NCI-H2196 treated with DMSO at 0.1 percent for 48 hours (cell line): ENCODE measurements around the gene MFSD6.

Experiments used
- DNase-seq: peaks from one replicate; lab custom pipeline; 2025; ENCODE audit not compliant: unreplicated experiment; lab: John Stamatoyannopoulos, UW

Gene MFSD6

DNA sequence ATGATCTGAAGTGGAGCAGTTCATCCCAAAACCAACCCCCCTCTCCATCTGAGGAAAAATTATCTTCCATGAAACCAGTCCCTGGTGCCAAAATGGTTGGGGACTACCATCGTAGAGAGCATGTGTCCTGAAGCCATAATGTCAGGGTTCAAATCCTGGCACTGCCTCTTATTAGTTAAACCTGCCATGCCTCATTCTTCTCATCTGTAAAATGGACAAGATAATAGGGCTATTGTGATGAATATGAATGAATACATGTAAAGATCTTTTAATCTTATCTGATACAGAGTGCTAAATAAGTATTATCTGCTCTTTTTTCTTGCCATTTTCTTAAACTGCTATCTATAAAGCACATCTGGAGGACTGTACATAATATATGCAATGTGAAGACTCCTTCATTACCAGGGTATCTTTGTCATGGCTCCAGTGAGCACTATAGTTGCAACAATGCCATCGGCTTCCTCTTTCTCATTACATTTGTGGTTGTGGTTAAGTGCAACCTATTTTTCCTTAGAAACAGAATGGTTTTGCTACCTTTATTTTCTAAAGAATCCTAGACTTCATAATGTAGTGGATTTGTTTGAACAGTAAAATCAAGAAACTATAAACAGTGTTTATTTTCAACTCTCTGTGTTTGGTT is 27.0 kb downstream of the MFSD6 start:
- no peak for DNase-seq

DNA sequence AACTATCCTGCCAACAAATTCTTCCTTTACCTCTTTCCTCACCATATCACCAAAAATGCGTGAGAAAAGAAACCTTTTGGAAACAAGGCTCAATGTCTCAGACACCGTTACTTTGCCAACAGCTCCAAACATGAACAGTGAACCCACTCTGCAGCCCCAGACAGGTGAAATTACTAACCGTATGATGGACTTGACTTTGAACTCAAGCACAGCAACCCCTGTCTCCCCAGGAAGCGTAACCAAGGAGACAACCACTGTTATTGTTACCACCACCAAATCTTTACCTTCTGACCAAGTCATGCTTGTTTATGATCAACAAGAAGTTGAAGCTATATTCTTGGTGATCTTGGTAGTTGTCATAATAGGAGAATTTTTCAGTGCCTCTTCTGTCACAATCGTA is 28.4 kb downstream of the MFSD6 start:
- DNase-seq = no peak

DNA sequence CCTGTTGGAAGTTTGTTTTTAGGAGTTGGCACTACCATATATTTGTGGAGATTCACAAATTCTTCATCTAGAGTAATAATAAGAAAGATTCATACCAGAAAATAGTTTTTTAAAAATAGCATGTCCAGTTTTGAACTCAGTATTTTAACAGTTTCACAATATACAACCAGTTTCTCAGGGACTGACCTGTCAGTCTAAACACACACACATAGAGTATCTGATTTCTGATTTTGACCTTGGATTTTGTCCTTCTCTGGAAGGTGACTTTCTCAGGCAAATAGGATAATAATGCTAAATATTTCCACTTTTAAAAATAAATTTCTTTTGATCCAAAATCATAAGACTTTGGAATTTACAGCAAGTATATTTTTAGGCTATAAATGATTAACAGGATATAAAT is 32.0 kb downstream of the MFSD6 start:
- no peak for DNase-seq

DNA sequence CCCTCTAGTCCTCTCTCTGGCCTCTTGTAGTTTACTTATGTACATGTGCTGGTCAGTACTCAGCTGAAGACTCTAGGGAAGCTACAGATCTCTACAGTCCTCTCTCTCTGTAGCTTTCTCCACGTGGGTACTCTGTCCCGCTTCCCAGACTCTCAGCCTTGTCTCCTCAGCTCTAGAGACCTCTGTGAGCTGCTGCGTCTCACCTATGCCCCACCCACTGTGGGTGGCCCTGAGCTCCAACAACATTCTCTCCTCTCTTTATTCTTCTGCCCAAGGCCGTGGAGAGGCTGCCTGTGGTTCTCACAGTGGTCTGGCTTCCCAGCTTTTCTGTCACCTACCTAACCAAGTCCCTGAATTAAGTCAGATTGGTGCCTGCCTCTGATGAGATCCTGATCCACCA is 33.4 kb downstream of the MFSD6 start:
- DNase-seq = no peak

DNA sequence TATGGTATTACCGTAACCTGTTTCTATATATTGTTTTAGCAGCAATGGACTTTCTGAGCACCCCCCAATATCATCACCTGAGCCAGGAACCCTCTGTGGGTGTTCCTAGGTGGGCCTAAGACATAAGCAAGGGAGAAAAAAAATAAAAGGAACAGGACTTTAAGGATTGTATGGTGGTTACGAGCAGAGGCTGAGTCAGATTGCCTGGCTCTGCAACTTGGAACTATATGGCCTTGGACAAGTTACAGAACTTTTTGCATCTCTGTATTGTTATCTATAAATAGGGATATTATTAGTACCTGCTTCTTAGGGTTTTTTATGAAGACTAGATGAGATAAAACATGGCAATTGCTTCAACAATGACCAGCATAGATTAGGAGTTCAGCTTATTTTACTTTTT is 34.9 kb downstream of the MFSD6 start:
- DNase-seq = no peak

DNA sequence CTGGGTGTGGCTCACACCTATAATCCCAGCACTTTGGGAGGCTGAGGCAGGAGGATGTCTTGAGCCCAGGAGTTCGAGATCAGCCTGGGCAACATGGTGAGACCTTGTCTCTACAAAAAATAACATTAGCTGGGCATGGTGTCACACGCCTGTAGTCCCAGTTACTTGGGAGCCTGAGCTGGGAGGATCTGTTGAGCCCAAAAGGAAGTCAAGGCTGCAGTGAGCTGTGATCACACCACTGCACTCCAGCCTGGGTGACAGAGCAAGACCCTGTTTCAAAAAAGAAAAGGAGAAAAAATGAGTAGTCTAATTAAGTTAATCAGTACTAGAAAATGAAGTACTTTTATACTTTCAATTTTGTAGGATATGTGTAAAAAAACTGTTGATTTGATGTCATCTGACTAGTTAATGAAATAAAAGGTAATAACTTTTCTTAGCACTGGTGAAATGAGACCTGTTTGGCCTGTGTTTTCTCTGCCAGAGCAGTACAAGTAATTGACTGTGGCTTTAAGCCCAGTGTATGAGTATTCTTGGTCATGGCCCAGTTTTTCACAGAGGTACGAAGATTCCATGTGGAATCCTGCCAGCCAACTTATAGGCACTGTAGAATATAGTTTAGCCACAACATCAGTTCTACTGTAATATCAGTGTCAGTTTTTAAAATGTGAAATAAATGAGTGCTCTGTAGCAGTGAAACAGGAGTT is 35.8 kb downstream of the MFSD6 start:
- DNase-seq = no peak

DNA sequence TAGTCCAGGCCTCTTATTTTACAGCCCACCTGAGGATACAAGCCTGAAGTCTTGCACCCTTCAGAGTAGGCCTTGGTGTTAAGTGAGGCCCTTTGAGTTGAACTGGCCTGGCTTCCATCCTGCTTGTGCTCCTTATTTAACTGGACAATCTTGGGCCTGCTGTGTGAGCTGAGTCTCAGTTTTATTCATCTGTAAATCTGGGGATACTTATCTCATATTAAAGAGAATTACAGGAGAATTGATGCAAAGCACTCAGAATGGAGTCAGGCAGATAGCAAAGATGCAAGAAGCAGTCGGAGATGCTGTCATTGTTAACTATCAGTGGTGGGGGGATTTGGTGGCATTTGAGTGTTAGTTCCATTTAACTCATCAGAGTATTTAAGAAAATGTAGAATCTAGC is 36.8 kb downstream of the MFSD6 start:
- DNase-seq = no peak

DNA sequence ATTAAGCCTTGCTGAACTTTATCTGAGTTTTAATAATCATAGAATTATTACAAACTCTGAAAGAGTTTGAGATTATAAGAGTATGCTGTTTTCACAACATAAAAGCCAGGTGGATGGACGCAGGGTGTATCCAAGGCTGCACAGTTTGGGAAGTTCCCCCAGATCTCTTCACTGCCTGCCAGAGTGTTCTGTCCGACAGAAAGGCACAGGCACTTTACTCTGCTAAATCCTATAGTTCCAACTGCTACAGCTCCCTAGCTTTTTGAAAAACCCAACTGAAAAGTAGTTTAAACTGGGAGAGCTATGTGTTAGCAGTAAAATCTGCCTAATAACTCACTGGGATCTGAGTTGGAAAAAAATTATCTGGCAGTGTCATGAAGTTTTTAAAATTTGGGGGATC is 38.0 kb downstream of the MFSD6 start:
- DNase-seq = no peak

DNA sequence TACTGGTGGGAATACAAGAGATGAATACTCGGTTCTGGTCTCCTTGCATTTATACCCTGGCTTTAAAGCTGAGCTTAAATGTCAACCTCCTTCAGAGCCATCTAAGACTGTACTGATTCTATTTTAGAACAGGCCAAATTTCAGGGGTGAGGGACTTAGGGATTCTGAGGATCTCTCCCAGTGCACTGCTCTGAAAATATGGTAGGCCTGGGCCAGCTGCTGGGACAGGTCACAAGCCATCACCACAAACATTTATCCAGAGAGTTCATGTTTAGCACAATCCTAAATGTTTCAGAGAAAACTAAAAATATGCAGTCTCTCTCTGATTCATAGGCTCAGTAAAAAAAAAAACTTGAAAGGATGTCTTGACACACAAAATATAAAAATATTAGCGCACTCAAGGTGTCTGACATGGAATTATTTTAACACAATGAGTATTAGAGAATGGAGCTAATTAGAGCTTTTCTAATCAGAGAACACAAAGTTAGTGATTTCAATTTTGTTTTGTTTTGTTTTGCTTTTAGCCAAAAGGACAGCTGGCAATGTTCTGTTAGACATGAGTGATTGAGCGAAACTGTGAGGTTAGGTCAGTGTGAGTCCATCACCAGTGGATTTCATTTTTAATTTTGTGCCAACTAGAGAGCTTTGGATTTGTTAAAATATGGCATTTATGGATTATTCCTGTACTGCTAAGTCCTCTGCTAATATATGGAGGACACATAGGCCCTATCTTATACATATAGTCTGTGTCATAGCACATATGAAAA is 38.8 kb downstream of the MFSD6 start:
- no peak for DNase-seq

DNA sequence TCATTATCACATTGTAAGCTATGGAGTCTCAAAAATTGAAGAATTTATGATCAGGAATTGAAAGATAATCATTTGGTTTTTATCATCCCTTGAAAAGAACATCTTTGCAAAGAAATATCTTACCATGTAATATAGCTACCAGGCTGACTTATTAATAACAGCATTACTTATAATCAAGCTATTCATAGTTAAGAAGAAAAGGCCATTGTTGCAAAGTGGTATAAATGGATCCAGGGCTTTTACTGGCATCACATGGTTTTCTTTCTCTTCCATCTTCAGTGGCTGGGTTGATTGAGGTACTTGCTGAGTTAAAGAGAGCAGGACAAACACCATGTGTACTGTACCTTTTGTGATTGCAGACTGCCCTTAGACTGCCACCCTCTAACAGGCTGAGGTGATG is 39.6 kb downstream of the MFSD6 start:
- DNase-seq = no peak

DNA sequence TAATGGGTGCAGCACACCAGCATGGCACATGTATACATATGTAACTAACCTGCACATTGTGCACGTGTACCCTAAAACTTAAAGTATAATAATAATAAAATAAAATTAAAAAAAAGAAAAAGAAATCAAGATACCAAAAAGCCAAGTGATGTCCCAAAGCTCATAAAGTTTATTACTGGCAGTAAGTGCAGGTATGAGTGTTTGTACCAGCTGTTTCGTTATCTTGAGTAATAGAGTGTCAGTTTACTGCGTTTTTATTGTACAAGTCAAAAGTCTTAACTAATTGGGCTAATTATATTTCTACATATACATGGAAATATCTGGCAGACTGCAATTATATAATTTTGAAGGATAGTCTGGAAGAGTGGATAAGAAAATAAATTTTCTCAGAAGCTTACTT is 41.8 kb downstream of the MFSD6 start:
- DNase-seq = no peak

DNA sequence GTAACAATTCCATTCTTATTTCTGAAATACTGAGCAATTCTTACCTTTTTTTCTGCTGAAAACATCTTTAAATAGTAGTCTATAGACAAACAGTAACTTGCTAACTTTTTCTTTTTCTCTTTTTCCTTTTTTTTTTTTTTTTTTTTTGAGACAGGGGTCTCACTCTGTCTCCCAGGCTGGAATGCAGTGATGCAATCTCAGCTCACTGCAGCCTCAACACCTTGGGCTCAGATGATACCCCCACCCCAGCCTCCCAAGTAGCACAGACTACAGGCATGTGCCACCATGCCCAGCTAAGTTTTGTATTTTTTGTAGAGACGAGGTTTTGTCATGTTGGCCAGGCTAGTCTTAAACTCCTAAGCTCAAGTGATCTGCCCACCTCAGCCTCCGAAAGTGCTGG is 42.2 kb downstream of the MFSD6 start:
- no peak for DNase-seq

DNA sequence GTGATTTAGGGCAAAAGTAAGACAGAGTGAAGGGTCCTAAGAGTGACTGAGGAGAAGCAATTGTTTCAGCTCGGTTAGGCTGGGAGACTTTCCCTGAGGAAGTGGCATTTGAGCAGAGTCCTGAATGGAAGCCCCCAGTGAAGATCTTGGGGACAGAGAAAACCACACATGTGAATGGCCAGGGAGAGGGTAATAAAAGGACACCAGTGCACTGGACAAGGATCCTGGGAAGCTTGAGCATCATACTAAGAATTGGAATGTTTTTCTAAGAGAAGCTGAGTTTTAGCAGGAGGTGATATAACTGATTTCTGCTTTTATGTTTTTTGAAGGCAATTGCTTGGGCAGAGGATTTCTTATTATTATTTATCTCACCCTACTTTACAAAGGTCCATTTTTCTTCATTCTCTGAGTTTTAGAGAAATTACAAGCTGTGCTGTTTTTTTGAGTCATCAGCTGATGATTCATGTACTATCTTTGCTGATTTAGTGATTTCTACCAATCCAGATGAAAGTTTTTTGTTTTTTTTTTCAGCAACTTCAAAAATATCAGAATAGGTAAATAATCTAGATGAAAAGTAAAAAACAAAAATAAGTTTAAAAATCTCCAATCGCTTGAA is 43.5 kb downstream of the MFSD6 start:
- no peak for DNase-seq

DNA sequence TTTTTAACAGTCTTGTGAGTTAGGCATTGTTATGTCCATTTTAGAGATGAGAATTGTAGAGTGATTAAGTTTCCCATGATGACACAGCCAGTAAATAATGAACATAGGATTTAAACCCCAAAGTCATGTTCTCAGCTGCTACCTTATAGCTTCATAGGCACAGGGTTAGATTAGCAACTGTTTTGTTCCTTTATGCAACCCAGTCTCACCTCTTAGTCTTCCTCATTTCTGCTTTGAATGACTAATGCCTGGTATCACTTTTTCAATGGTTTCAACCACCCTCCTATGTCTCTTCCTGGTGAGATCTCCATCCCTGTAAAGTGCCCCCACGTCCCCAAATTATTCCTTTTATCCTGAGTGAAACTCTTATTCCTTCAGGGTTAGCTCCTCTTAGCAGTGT is 44.3 kb downstream of the MFSD6 start:
- no peak for DNase-seq

DNA sequence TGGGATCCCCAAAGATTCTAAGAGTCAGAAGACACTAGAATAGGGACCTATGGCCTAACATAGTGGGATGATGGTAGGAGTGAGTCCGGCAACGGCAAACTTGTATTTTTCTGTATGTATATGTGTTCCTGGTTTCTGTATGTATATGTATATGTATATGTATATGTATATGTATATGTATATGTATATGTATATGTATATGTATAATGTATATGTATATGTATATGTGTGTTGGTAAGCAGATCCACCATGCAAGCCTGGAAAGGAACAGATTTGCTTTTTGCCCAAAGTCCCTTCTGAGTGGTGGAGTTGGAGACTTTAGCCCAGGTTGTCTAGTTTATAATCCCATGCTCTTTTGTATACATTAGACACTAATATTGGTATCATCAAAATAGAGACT is 46.6 kb downstream of the MFSD6 start:
- no peak for DNase-seq

DNA sequence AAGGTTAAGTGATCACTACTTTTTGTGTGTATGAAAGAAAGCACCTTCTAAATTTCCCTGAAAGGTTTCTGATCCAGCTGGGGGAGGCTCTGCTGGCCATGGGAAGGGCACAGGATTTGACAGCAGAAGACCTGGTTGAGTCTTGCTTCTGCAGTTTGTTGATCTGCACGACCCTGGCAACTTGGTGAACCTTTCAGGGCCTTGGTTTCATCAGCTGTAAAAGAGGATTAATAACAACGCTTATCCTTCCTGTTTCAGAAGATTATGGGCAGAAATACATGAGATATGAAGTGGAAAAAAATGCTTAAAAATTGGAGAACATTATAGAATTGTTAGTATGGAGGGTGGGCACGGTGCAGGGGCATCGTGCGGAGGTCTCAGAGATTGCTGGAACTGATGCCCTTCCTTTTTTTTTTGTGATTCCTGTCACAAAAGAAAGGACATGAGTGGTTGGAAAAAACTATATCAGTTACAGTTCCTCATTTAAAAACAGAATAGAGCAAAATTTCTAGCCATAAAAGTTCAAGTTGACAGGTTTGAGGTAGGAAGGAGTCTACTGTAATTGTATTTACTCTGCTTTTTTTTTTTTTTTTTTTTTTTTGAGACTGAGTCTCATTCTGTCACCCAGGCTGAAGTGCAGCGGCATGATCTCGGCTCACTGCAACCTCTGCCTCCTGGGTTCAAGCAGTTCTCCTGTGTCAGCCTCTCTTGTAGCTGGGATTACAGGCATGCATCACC is 47.4 kb downstream of the MFSD6 start:
- DNase-seq = no peak

DNA sequence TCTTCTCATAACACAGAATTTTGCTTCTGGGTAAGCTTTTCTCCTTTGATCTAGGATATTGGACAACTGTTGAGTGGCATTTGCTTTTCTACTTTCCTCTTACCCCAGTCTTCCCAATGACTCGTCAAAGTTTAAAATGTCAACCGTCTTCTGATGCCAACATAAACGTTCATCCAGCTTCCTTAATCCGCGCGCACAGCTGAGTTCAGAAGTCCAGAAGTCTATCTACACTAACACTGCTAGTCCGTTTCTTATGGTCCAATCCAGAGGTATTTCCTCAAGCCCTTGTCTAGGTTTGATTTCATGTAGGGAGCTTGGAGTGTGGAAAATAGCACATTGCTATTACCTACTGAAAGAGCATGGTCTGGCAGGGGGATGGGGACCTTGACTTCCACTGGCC is 48.7 kb downstream of the MFSD6 start:
- no peak for DNase-seq

DNA sequence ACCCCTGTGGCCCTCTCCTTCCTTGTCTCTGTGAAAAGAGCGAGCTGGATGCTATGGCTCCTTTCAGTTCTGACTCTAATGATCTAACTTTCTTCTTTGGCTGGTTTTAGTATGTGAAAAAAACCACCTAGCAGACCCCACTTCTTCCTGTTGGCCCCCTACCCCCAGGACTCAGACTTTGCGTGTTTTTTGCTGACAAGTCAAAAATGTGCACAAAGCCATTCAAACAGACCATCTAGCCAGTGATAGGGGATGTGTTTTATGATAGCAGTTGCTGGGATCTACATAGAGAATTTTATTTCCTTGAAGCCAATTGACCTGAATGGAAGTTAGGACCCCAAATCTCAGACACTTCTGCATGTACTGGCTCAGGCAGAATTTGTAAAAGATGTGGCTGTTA is 49.1 kb downstream of the MFSD6 start:
- no peak for DNase-seq

DNA sequence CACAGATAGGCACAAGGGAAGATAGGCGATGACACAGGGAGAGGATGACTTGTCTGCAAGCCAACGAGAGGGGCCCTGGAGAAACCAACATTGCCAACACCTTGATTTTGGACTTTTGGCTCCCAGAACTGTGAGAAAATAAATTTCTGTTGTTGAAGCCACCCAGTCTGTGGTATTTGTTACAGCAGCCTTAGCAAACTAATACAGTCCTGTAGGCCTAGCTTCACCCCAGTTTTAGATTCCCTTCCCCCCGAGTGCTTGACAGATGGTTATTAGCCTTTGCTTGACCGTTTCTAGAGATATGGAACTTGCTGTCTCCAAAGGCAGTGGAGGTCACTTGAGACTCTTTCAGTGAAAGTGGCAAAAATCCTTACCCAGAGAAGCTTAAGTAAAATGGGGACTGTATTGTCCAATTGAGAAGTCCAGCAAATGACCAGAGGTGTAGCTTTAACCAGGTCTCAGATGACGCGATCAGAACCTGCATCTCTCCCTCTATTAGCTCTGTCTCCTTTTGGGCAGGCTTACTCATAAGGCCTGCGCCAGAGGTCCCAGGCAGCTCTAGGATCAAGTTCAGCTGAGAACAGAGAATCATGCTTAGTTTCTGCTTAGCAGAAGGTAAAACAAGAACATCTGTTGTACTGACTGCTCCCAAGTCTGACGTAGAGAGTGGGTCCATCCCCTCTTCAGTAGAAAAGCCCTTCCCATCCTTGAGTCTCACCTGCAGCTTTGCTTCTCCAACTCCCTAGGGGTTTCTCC is 50.4 kb downstream of the MFSD6 start:
- no peak for DNase-seq

DNA sequence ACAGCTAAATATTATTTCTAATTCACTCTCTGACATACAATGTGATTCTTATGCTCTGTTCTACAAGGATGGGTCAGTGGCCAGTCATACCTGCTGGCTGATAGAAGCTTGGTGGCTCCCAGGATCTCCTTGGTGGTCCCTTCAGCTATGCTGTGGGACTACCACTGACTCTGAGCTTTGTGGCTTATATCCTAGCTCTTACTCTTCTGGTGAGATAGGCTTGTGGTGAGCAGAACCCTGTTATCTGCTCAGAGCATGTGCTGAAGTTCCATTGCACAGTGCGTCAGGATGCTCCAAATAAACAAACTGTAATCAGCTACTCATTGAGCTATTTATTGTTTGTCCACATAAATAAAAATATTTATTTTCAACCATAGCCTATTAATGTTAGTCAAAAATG is 51.7 kb downstream of the MFSD6 start:
- no peak for DNase-seq

DNA sequence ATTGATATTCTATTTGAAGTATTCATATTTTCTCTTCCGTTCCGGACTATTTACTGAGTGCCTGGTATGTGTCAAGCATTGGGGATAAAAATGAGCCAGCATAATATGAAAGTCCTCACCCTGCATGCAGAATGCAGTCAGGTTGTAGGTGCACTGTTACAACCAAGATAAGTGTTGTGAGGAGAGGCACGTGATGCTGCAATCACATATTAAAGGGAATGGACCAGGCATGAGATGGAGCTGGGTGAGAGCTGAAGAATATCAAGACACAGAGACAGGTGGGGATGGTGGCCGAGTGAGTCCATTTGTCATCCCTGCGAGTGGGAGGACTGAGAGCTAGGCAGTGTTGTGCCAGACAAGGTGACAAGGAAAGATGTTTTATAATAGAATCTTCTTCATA is 52.3 kb downstream of the MFSD6 start:
- DNase-seq = no peak
